ENCODE data around the gene MRPL45. TPM values are rescaled to one million over a fixed set of nuclear protein-coding genes. Genes with fewer than 3 reads are reported as not detected.

Gene MRPL45
- total and polyA plus RNA-seq, 2 of the 13 experiments (the other 11 are each of a cell fraction or from before 2014, with no cell fraction given) = 89.5 to 157 TPM

- TF ChIP-seq ZNF580 (CRISPR knock-in tag; IDR thresholded peaks at IDR 0.05; ENCODE audit: borderline replicate concordance, low read depth) (peak; percentile 83; the same call in 1 of the 2 replicates), ZNF772 (CRISPR knock-in tag; IDR thresholded peaks at IDR 0.05) (peak; percentile 89), CREB3 (CRISPR knock-in tag; IDR thresholded peaks at IDR 0.05) (peak; percentile 85; the same call in 1 of the 2 replicates), SATB2 (CRISPR knock-in tag; IDR thresholded peaks at IDR 0.05) (no peak), ZZZ3 (CRISPR knock-in tag; IDR thresholded peaks at IDR 0.05; ENCODE audit: borderline replicate concordance) (peak; percentile 91), ARID3A (IDR thresholded peaks at IDR 0.05; ENCODE audit: low read depth, low read length) (no peak; the same call in 1 of the 2 replicates), STAT6 (CRISPR knock-in tag; IDR thresholded peaks at IDR 0.05; ENCODE audit: borderline replicate concordance) (no peak), ZNF776 (CRISPR knock-in tag; IDR thresholded peaks at IDR 0.05) (no peak; the same call in 1 of the 2 replicates), KDM5A (IDR thresholded peaks at IDR 0.05; ENCODE audit: borderline replicate concordance, low read length) (no peak; the same call in 1 of the 2 replicates), ZC3H13 (CRISPR knock-in tag; IDR thresholded peaks at IDR 0.05) (peak; percentile 75; the same call in 1 of the 2 replicates), NCOA2 (CRISPR knock-in tag; IDR thresholded peaks at IDR 0.05) (no peak; the same call in none of the 2 replicates), AGO1 (IDR thresholded peaks at IDR 0.05; ENCODE audit: low read depth, low read length, poor library complexity, severe bottlenecking) (no peak), ZNF503 (CRISPR knock-in tag; IDR thresholded peaks at IDR 0.05) (no peak; the same call in none of the 2 replicates), TMF1 (CRISPR knock-in tag; IDR thresholded peaks at IDR 0.05; ENCODE audit: low read depth) (no peak), RFXAP (CRISPR knock-in tag; IDR thresholded peaks at IDR 0.05; ENCODE audit: borderline replicate concordance) (peak; percentile 97), RNF219 (CRISPR knock-in tag; IDR thresholded peaks at IDR 0.05) (no peak)
Measured at GRCh38 chr17:38351412-38352222, 54.6 kb downstream of the MRPL45 start, which contains the start of gene SOCS7 (continued).
